Measurements from ENCODE around the gene COMMD3.
"Not testable (repeated sequence)": the region's sequence is repeated elsewhere in the genome, so short reads cannot be mapped to it uniquely, and the experiment has no call there.

The COMMD3 gene

GRCh38 chr10:22316286-22317075 is at the start of gene COMMD3:
COMMD3 (plus strand) TSS chr10:22316388; CDS start chr10:22316418, 30 bp downstream.
- peak; percentile 79 for DNase-seq

GRCh38 chr10:22268503-22268902 is 47.7 kb upstream of the COMMD3 start:
- DNase-seq = no peak

- DNase-seq = no peak
Observed at GRCh38 chr10:22271786-22272185, 44.4 kb upstream of the COMMD3 start.

- no peak for DNase-seq
Observed at GRCh38 chr10:22278441-22278782, 37.8 kb upstream of the COMMD3 start.

- no peak for DNase-seq
Observed at GRCh38 chr10:22280078-22280477, 36.1 kb upstream of the COMMD3 start.

- no peak for DNase-seq
Observed at GRCh38 chr10:22285130-22285529, 31.1 kb upstream of the COMMD3 start.

- DNase-seq = no peak
Observed at GRCh38 chr10:22293747-22294404, 22.3 kb upstream of the COMMD3 start.

- DNase-seq = no peak
Observed at GRCh38 chr10:22294694-22295093, 21.5 kb upstream of the COMMD3 start.

GRCh38 chr10:22301193-22301592 is 15.0 kb upstream of the COMMD3 start:
- DNase-seq = no peak

GRCh38 chr10:22303461-22303860 is 12.7 kb upstream of the COMMD3 start:
- no peak for DNase-seq

- no peak for DNase-seq
Observed at GRCh38 chr10:22305721-22306120, 10.5 kb upstream of the COMMD3 start.

- DNase-seq = no peak
Observed at GRCh38 chr10:22308390-22308789, 7.8 kb upstream of the COMMD3 start.

GRCh38 chr10:22309180-22310000 is 6.8 kb upstream of the COMMD3 start:
- no peak for DNase-seq

GRCh38 chr10:22310012-22310411 is 6.2 kb upstream of the COMMD3 start:
- not testable (repeated sequence) for DNase-seq

- DNase-seq = no peak
Observed at GRCh38 chr10:22310928-22311327, 5.3 kb upstream of the COMMD3 start.

GRCh38 chr10:22314852-22315251 is 1.3 kb upstream of the COMMD3 start:
- DNase-seq = no peak

- DNase-seq = no peak
Observed at GRCh38 chr10:22315455-22316285, 518 bp upstream of the COMMD3 start.

- DNase-seq = no peak
Observed at GRCh38 chr10:22317076-22317370, 835 bp downstream of the COMMD3 start.

GRCh38 chr10:22317771-22318565 is 1.8 kb downstream of the COMMD3 start:
- DNase-seq = no peak

- no peak for DNase-seq
Observed at GRCh38 chr10:22318772-22319171, 2.6 kb downstream of the COMMD3 start.

- DNase-seq = no peak
Observed at GRCh38 chr10:22319547-22319979, 3.4 kb downstream of the COMMD3 start.

GRCh38 chr10:22319980-22320558 is 3.9 kb downstream of the COMMD3 start:
- DNase-seq = no peak
